GM12801 (cell line): ENCODE measurements around the gene TIAL1.

Experiments used
- TF ChIP-seq, protein P1 (sequence below): IDR thresholded peaks from one replicate; pipeline ENCODE4 v1.5.1; 2011; ENCODE audit warnings: control low read depth; ENCODE audit not compliant: insufficient read length; ENCODE audit errors: extremely low read depth

Gene TIAL1

GRCh38 chr10:119620241-119621077 lies 23.7 kb upstream of the TIAL1 start:
- TF ChIP-seq, protein P1, sequence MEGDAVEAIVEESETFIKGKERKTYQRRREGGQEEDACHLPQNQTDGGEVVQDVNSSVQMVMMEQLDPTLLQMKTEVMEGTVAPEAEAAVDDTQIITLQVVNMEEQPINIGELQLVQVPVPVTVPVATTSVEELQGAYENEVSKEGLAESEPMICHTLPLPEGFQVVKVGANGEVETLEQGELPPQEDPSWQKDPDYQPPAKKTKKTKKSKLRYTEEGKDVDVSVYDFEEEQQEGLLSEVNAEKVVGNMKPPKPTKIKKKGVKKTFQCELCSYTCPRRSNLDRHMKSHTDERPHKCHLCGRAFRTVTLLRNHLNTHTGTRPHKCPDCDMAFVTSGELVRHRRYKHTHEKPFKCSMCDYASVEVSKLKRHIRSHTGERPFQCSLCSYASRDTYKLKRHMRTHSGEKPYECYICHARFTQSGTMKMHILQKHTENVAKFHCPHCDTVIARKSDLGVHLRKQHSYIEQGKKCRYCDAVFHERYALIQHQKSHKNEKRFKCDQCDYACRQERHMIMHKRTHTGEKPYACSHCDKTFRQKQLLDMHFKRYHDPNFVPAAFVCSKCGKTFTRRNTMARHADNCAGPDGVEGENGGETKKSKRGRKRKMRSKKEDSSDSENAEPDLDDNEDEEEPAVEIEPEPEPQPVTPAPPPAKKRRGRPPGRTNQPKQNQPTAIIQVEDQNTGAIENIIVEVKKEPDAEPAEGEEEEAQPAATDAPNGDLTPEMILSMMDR = no peak

GRCh38 chr10:119619215-119619614 lies 22.5 kb upstream of the TIAL1 start:
- TF ChIP-seq, protein P1 = no peak

- TF ChIP-seq, protein P1 = no peak
These were observed 20.3 kb upstream of the TIAL1 start for GRCh38 chr10:119616882-119617570.

DNA sequence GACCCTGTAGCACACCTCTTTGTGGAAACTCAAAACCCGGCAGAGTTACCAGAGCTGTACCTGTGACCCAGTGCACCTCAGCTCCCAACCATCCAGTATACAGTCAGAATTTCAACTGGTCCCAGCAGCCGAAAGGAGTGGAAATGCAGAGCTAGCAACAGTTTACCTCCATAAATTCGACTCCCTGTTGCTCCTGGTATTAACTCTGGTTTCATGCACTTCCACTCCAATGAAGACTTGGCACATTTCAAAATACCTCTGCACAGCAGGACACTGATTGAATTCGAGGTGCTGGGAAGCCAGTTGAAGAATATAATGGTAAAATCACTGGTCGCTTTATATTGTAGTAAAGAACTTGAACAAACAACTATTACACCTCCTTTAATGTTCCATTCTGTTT lies 17.9 kb upstream of the TIAL1 start:
- TF ChIP-seq, protein P1 = no peak

DNA sequence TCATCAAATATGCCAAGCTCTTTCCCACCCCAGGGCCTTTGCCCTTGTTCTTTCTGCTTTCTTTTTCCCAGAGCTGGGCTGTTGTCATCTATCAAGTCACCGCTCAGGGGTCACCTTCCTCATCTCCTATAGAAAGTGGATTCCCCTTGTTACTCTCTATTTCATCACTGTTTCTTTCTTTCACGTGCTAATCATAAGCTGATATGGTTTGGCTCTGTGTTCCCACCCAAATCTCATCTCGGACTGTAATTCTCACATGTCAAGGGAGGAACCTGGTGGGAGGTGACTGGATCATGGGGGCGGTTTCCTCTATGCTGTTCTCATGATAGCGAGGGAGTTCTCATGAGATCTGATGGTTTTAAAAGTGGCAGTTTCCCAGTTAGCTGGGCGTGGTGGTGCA lies 17.0 kb upstream of the TIAL1 start:
- TF ChIP-seq, protein P1 = no peak

DNA sequence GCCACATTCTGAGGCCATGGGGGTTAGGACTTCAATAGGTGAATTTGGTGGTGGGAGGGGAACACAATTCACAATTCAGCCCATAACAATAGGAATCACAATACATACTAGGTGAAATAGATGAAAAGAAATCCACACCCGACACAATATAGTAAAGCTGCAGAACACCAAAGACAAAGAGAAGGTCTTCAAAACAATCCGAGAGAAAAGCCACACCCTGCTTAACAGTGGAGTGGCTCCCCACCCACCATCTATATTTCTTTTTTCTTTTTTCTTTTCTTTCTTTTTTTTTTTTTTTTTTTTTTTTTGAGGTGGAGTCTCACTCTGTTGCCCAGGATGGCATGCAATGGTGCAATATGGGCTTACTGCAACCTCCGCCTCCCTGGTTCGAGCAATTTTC lies 14.7 kb upstream of the TIAL1 start:
- TF ChIP-seq, protein P1 = no peak

GRCh38 chr10:119609516-119609915 lies 12.8 kb upstream of the TIAL1 start:
- TF ChIP-seq, protein P1 = no peak
